Measurements from ENCODE around the gene MBOAT1.

MBOAT1 gene

GRCh38 chr6:20096536-20096935 lies 115.7 kb downstream of the MBOAT1 start:
- H3K4me3 ChIP-seq (ENCODE audit: low read length in 2 of 2), result no peak overlapping the region
- no peaks in the 10 kb centered on the region for H3K27me3 ChIP-seq (ENCODE audit: control insufficient read depth in 2 of 2, insufficient read depth in 2 of 2, low read length in 2 of 2)
- H3K9me3 ChIP-seq (ENCODE audit: control insufficient read depth in 2 of 2, low read length in 2 of 2), result no peaks in the 10 kb centered on the region
- no peak overlapping the region for H3K9ac ChIP-seq (ENCODE audit: low read depth in 1 of 2, low read length in 2 of 2)
- peaks cover 21 to 27% of the 10 kb centered on the region in 2 donors for H3K36me3 ChIP-seq (ENCODE audit: control insufficient read depth in 2 of 2, insufficient read depth in 2 of 2, low read length in 2 of 2)
- H3K4me1 ChIP-seq (ENCODE audit: control insufficient read depth in 2 of 2, insufficient read depth in 2 of 2, low read length in 2 of 2), result no peaks in the 10 kb centered on the region
- no peak overlapping the region for H3K27ac ChIP-seq (ENCODE audit: low read depth in 2 of 2, low read length in 2 of 2)

GRCh38 chr6:20095436-20095835 lies 116.8 kb downstream of the MBOAT1 start:
- no peak overlapping the region for H3K27ac ChIP-seq (ENCODE audit: low read depth in 2 of 2, low read length in 2 of 2)
- H3K4me3 ChIP-seq (ENCODE audit: low read length in 2 of 2), result no peak overlapping the region
- H3K9me3 ChIP-seq (ENCODE audit: control insufficient read depth in 2 of 2, low read length in 2 of 2), result no peaks in the 10 kb centered on the region
- peaks cover 15 to 17% of the 10 kb centered on the region in 2 donors for H3K36me3 ChIP-seq (ENCODE audit: control insufficient read depth in 2 of 2, insufficient read depth in 2 of 2, low read length in 2 of 2)
- no peaks in the 10 kb centered on the region for H3K27me3 ChIP-seq (ENCODE audit: control insufficient read depth in 2 of 2, insufficient read depth in 2 of 2, low read length in 2 of 2)
- H3K4me1 ChIP-seq (ENCODE audit: control insufficient read depth in 2 of 2, insufficient read depth in 2 of 2, low read length in 2 of 2), result no peaks in the 10 kb centered on the region
- H3K9ac ChIP-seq (ENCODE audit: low read depth in 1 of 2, low read length in 2 of 2), result no peak overlapping the region

DNA sequence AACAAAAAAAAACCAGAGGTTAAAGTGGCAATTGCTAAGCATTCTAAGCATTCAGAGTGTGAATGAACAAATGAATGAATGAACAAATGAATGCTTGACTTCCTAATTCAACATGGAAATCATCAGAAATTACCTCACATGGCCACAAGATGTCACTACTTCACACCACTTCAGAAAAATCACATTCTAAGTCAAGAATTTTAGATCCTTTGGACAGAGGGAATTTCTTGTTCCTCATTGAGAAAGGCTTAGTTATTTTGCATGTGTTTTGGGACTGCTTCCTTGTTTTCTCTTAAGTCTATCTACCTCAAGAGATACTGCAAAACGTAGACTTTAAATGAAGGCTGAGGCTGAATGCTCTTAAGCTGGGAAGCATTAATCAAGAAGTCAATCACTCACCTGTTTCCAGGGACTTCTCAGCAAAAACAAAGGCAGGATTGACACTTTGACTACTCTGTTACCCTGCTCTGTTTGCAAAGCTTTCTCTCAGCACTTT lies 120.2 kb downstream of the MBOAT1 start:
- no peaks in the 10 kb centered on the region for H3K27me3 ChIP-seq (ENCODE audit: control insufficient read depth in 2 of 2, insufficient read depth in 2 of 2, low read length in 2 of 2)
- H3K9ac ChIP-seq (ENCODE audit: low read depth in 1 of 2, low read length in 2 of 2), result no peak overlapping the region
- no peaks in the 10 kb centered on the region for H3K9me3 ChIP-seq (ENCODE audit: control insufficient read depth in 2 of 2, low read length in 2 of 2)
- H3K27ac ChIP-seq (ENCODE audit: low read depth in 2 of 2, low read length in 2 of 2), result no peak overlapping the region
- no peak overlapping the region for H3K4me3 ChIP-seq (ENCODE audit: low read length in 2 of 2)
- H3K4me1 ChIP-seq (ENCODE audit: control insufficient read depth in 2 of 2, insufficient read depth in 2 of 2, low read length in 2 of 2), result no peaks in the 10 kb centered on the region
- no peaks in the 10 kb centered on the region for H3K36me3 ChIP-seq (ENCODE audit: control insufficient read depth in 2 of 2, insufficient read depth in 2 of 2, low read length in 2 of 2)

DNA sequence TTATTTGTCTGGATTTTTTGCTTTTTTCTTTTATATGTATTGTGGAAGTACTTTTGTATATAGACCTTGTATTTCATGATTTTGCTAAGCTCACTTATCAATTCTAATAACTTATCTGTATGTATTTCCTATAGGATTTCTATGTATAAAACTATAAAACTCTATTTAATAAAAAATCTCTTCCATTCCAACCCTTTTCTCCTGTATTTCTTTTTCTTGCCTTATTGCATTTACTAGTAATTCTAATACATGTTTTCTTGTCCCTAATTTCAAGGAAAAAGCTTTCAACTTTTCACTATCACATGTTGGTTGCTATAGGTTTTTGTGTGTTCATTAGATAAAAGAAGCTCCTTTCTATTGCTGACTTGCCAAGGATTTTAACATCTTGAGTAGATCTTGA lies 125.3 kb downstream of the MBOAT1 start:
- Histone ChIP-seq H3K27me3 (ENCODE audit: control insufficient read depth in 2 of 2, insufficient read depth in 2 of 2, low read length in 2 of 2) (no peaks in the 10 kb centered on the region), H3K4me3 (ENCODE audit: low read length in 2 of 2) (no peak overlapping the region), H3K27ac (ENCODE audit: low read depth in 2 of 2, low read length in 2 of 2) (no peak overlapping the region), H3K9me3 (ENCODE audit: control insufficient read depth in 2 of 2, low read length in 2 of 2) (peaks cover 0 to 2% of the 10 kb centered on the region in 2 donors), H3K9ac (ENCODE audit: low read depth in 1 of 2, low read length in 2 of 2) (no peak overlapping the region), H3K36me3 (ENCODE audit: control insufficient read depth in 2 of 2, insufficient read depth in 2 of 2, low read length in 2 of 2) (no peaks in the 10 kb centered on the region), H3K4me1 (ENCODE audit: control insufficient read depth in 2 of 2, insufficient read depth in 2 of 2, low read length in 2 of 2) (no peaks in the 10 kb centered on the region)

- Histone ChIP-seq H3K27ac (ENCODE audit: low read depth in 2 of 2, low read length in 2 of 2) (no peak overlapping the region), H3K36me3 (ENCODE audit: control insufficient read depth in 2 of 2, insufficient read depth in 2 of 2, low read length in 2 of 2) (no peaks in the 10 kb centered on the region), H3K4me3 (ENCODE audit: low read length in 2 of 2) (no peak overlapping the region), H3K9me3 (ENCODE audit: control insufficient read depth in 2 of 2, low read length in 2 of 2) (peaks cover 0 to 2% of the 10 kb centered on the region in 2 donors), H3K9ac (ENCODE audit: low read depth in 1 of 2, low read length in 2 of 2) (no peak overlapping the region), H3K27me3 (ENCODE audit: control insufficient read depth in 2 of 2, insufficient read depth in 2 of 2, low read length in 2 of 2) (no peaks in the 10 kb centered on the region), H3K4me1 (ENCODE audit: control insufficient read depth in 2 of 2, insufficient read depth in 2 of 2, low read length in 2 of 2) (no peaks in the 10 kb centered on the region)
Observed at GRCh38 chr6:20085817-20086216, 126.5 kb downstream of the MBOAT1 start.

DNA sequence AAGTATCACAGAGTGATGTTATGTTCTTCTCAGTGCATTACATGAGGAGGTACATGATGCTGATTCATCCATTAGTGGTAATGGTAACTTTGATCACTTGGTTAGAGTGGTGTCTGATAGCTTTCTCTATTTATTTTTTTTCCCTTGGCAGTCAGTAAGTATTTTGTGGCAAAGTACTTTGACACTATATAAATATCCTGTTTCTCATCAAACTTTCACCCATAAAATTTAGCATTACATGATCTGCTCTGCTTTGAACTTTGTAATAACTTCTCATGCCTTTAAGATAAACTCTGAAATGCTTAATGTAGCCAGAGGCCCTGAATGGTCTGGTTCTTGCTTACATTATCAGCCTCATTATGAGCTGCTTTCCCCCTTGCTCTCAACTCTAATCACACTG lies 127.9 kb downstream of the MBOAT1 start:
- Histone ChIP-seq H3K36me3 (ENCODE audit: control insufficient read depth in 2 of 2, insufficient read depth in 2 of 2, low read length in 2 of 2) (no peaks in the 10 kb centered on the region), H3K27ac (ENCODE audit: low read depth in 2 of 2, low read length in 2 of 2) (no peak overlapping the region), H3K9me3 (ENCODE audit: control insufficient read depth in 2 of 2, low read length in 2 of 2) (peaks cover 0 to 2% of the 10 kb centered on the region in 2 donors), H3K9ac (ENCODE audit: low read depth in 1 of 2, low read length in 2 of 2) (no peak overlapping the region), H3K27me3 (ENCODE audit: control insufficient read depth in 2 of 2, insufficient read depth in 2 of 2, low read length in 2 of 2) (no peaks in the 10 kb centered on the region), H3K4me3 (ENCODE audit: low read length in 2 of 2) (no peak overlapping the region), H3K4me1 (ENCODE audit: control insufficient read depth in 2 of 2, insufficient read depth in 2 of 2, low read length in 2 of 2) (no peaks in the 10 kb centered on the region)

GRCh38 chr6:20071998-20072397 lies 140.3 kb downstream of the MBOAT1 start:
- Histone ChIP-seq H3K9me3 (ENCODE audit: control insufficient read depth in 2 of 2, low read length in 2 of 2) (no peaks in the 10 kb centered on the region), H3K27ac (ENCODE audit: low read depth in 2 of 2, low read length in 2 of 2) (no peak overlapping the region), H3K4me1 (ENCODE audit: control insufficient read depth in 2 of 2, insufficient read depth in 2 of 2, low read length in 2 of 2) (no peaks in the 10 kb centered on the region), H3K36me3 (ENCODE audit: control insufficient read depth in 2 of 2, insufficient read depth in 2 of 2, low read length in 2 of 2) (no peaks in the 10 kb centered on the region), H3K9ac (ENCODE audit: low read depth in 1 of 2, low read length in 2 of 2) (no peak overlapping the region), H3K4me3 (ENCODE audit: low read length in 2 of 2) (no peak overlapping the region), H3K27me3 (ENCODE audit: control insufficient read depth in 2 of 2, insufficient read depth in 2 of 2, low read length in 2 of 2) (no peaks in the 10 kb centered on the region)

GRCh38 chr6:20070047-20070446 lies 142.2 kb downstream of the MBOAT1 start:
- H3K9me3 ChIP-seq (ENCODE audit: control insufficient read depth in 2 of 2, low read length in 2 of 2), result no peaks in the 10 kb centered on the region
- H3K27me3 ChIP-seq (ENCODE audit: control insufficient read depth in 2 of 2, insufficient read depth in 2 of 2, low read length in 2 of 2), result no peaks in the 10 kb centered on the region
- H3K4me3 ChIP-seq (ENCODE audit: low read length in 2 of 2), result no peak overlapping the region
- no peaks in the 10 kb centered on the region for H3K36me3 ChIP-seq (ENCODE audit: control insufficient read depth in 2 of 2, insufficient read depth in 2 of 2, low read length in 2 of 2)
- H3K9ac ChIP-seq (ENCODE audit: low read depth in 1 of 2, low read length in 2 of 2), result no peak overlapping the region
- H3K4me1 ChIP-seq (ENCODE audit: control insufficient read depth in 2 of 2, insufficient read depth in 2 of 2, low read length in 2 of 2), result no peaks in the 10 kb centered on the region
- no peak overlapping the region for H3K27ac ChIP-seq (ENCODE audit: low read depth in 2 of 2, low read length in 2 of 2)

DNA sequence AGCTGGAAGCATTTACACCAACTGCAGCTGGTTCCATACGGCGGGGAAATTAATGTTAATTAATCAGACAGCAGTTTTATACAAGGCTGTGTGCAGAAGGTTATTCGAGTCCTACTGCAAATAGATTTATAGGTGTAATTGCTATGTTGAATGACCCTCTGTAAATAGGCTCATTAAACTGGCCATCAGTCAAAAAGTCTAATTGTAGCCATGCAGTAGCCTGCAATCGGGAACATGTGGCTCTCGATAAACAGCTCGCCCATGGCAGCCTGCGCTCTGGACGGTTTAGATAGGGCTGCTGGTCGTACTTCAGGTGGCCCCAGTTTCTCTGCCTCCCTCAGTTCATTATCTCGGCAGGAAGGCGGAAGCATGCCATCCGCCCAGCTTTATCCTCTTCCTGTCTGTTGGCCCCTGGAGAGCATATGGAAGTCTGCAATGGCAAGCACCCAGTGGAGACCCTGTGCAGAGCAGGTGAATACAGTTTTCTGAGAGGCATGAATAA lies 143.2 kb downstream of the MBOAT1 start:
- Histone ChIP-seq H3K4me1 (ENCODE audit: control insufficient read depth in 2 of 2, insufficient read depth in 2 of 2, low read length in 2 of 2) (no peaks in the 10 kb centered on the region), H3K9ac (ENCODE audit: low read depth in 1 of 2, low read length in 2 of 2) (no peak overlapping the region), H3K4me3 (ENCODE audit: low read length in 2 of 2) (no peak overlapping the region), H3K27me3 (ENCODE audit: control insufficient read depth in 2 of 2, insufficient read depth in 2 of 2, low read length in 2 of 2) (no peaks in the 10 kb centered on the region), H3K27ac (ENCODE audit: low read depth in 2 of 2, low read length in 2 of 2) (no peak overlapping the region), H3K36me3 (ENCODE audit: control insufficient read depth in 2 of 2, insufficient read depth in 2 of 2, low read length in 2 of 2) (no peaks in the 10 kb centered on the region), H3K9me3 (ENCODE audit: control insufficient read depth in 2 of 2, low read length in 2 of 2) (no peaks in the 10 kb centered on the region)

DNA sequence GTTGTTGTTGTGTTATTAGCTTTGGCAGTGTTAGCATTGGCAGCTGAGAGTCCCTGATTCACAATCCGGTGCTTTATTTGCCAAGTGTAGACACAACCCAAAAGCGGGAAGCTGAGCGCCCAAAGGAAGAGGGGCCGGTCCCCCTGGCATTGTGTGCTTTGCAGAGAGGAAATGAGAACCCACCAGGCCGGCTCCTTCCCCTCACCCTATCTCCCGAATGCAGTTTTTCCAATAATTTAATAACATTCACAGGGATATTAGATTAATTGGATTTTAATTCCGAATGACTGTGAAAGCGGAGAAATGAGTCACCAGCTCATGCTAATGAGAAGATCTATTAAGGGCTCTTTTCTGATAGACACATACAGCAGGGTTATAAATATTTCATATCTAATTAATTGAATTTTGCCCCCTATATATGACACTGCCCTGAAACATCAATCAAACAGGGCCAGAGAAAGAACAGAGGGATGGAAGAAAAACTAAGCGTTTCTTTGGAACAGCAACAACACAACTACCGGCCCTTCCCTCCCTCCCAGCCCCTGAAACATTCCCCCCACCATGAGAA lies 143.8 kb downstream of the MBOAT1 start:
- H3K4me1 ChIP-seq (ENCODE audit: control insufficient read depth in 2 of 2, insufficient read depth in 2 of 2, low read length in 2 of 2), result no peaks in the 10 kb centered on the region
- no peaks in the 10 kb centered on the region for H3K9me3 ChIP-seq (ENCODE audit: control insufficient read depth in 2 of 2, low read length in 2 of 2)
- no peak overlapping the region for H3K4me3 ChIP-seq (ENCODE audit: low read length in 2 of 2)
- H3K36me3 ChIP-seq (ENCODE audit: control insufficient read depth in 2 of 2, insufficient read depth in 2 of 2, low read length in 2 of 2), result no peaks in the 10 kb centered on the region
- no peaks in the 10 kb centered on the region for H3K27me3 ChIP-seq (ENCODE audit: control insufficient read depth in 2 of 2, insufficient read depth in 2 of 2, low read length in 2 of 2)
- no peak overlapping the region for H3K9ac ChIP-seq (ENCODE audit: low read depth in 1 of 2, low read length in 2 of 2)
- no peak overlapping the region for H3K27ac ChIP-seq (ENCODE audit: low read depth in 2 of 2, low read length in 2 of 2)
